Thymus (tissue), 11 donors: ENCODE data around the gene MGRN1. TPM values are rescaled to one million over a fixed set of nuclear protein-coding genes. Genes with fewer than 3 reads are reported as not detected.

Experiments
- DNase-seq, 9 donors: peaks; one replicate each; pipeline ENCODE4 v3.0.0-alpha.2; 2013; ENCODE audit warnings: low spot score in 9 of 9, low read depth in 6 of 9, missing footprints in 1 of 9
- H3K27ac ChIP-seq, 2 donors: one replicate each; pipeline ENCODE4 v1.5.1; 2013; ENCODE audit warnings: control low read depth in 1 of 2, low read depth in 1 of 2, low read length in 1 of 2, mild to moderate bottlenecking in 1 of 2, moderate library complexity in 1 of 2
- H3K27me3 ChIP-seq, 2 donors: one replicate each; pipeline ENCODE4 v1.5.1; 2013; ENCODE audit warnings: low read length in 1 of 2; ENCODE audit not compliant: control insufficient read depth in 2 of 2, insufficient read depth in 1 of 2
- H3K36me3 ChIP-seq, 2 donors: one replicate each; pipeline ENCODE4 v1.5.1; 2013; ENCODE audit warnings: low read length in 1 of 2, mild to moderate bottlenecking in 1 of 2, moderate library complexity in 1 of 2; ENCODE audit not compliant: control insufficient read depth in 2 of 2, insufficient read depth in 2 of 2
- H3K4me1 ChIP-seq, 2 donors: one replicate each; pipeline ENCODE4 v1.5.1; 2013; ENCODE audit warnings: low read length in 2 of 2; ENCODE audit not compliant: control insufficient read depth in 2 of 2, insufficient read depth in 2 of 2
- H3K4me3 ChIP-seq, 2 donors: one replicate each; pipeline ENCODE4 v1.5.1; 2013; ENCODE audit warnings: low read length in 2 of 2, control low read depth in 1 of 2, mild to moderate bottlenecking in 1 of 2
- H3K9me3 ChIP-seq, 2 donors: one replicate each; pipeline ENCODE4 v1.5.1; 2013; ENCODE audit warnings: low read length in 1 of 2, mild to moderate bottlenecking in 1 of 2; ENCODE audit not compliant: control insufficient read depth in 2 of 2, insufficient read depth in 1 of 2
- WGBS: extraction: QIAGEN DNeasy Blood & Tissue Kit; methylation state at CpG from one replicate; pipeline ENCODE4 v1.1.7; 2013; 5-methylcytosine and 5-hydroxymethylcytosine counted together
- polyA plus RNA-seq: library from polyadenylated mRNA; stranded (reverse); fragments of 200-250 nt; gene quantifications from one replicate; pipeline ENCODE4 v1.2.3, GENCODE V29; 2013
- total RNA-seq: library from RNA; stranded (reverse); fragments of 120-200 nt; gene quantifications from one replicate; pipeline ENCODE4 v1.2.4, GENCODE V29; 2013
- donor health status: healthy.

MGRN1 gene
- total and polyA plus RNA-seq, 2 donors = 8.4 to 16.0 TPM

DNA sequence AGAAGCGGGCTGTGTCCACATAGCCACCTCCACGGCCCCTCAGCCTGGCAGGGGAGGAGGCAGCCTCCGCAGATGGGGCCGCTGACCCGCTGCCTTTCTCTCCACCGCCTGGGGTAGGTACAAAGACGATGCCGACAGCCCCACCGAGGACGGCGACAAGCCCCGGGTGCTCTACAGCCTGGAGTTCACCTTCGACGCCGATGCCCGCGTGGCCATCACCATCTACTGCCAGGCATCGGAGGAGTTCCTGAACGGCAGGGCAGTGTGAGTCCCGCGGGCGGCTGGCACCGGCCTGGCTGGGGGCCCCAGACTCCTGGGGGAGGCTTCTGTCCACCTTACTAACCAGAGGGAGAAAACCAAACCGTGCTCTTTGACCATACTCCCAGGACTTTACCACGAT is 27.9 kb downstream of the MGRN1 start:
- Histone ChIP-seq H3K27me3 (no peaks in the 10 kb centered on the region), H3K9me3 (peaks cover 0 to 6% of the 10 kb centered on the region in 2 donors), H3K27ac (no peak overlapping the region), H3K4me1 (peaks cover 8 to 17% of the 10 kb centered on the region in 2 donors), H3K4me3 (no peak overlapping the region), H3K36me3 (peaks cover 60 to 61% of the 10 kb centered on the region in 2 donors)
- WGBS = 97% methylated on average over 25 of the region's 25 CpGs
- no peak for DNase-seq

GRCh38 chr16:4654011-4654963 is 29.7 kb downstream of the MGRN1 start:
- H3K4me3 ChIP-seq = no peak overlapping the region
- 96% methylated on average over 16 of the region's 16 CpGs for WGBS
- no peak for DNase-seq
- peaks cover 0 to 3% of the 10 kb centered on the region in 2 donors for H3K9me3 ChIP-seq
- H3K36me3 ChIP-seq = peaks cover 69 to 72% of the 10 kb centered on the region in 2 donors
- no peak overlapping the region for H3K27ac ChIP-seq
- H3K4me1 ChIP-seq = peaks cover 3 to 13% of the 10 kb centered on the region in 2 donors
- no peaks in the 10 kb centered on the region for H3K27me3 ChIP-seq

GRCh38 chr16:4654964-4655590 is 30.5 kb downstream of the MGRN1 start:
- peaks cover 0 to 3% of the 10 kb centered on the region in 2 donors for H3K9me3 ChIP-seq
- no peak overlapping the region for H3K27ac ChIP-seq
- H3K27me3 ChIP-seq = no peaks in the 10 kb centered on the region
- 97% methylated on average over 12 of the region's 12 CpGs for WGBS
- H3K4me1 ChIP-seq = peaks cover 8 to 15% of the 10 kb centered on the region in 2 donors
- no peak overlapping the region for H3K4me3 ChIP-seq
- peaks cover 69 to 72% of the 10 kb centered on the region in 2 donors for H3K36me3 ChIP-seq
- DNase-seq = no peak

- DNase-seq = no peak
- 99% methylated on average over 6 of the region's 6 CpGs for WGBS
- peaks cover 64 to 67% of the 10 kb centered on the region in 2 donors for H3K36me3 ChIP-seq
- no peaks in the 10 kb centered on the region for H3K9me3 ChIP-seq
- H3K4me3 ChIP-seq = no peak overlapping the region
- peaks cover 16 to 18% of the 10 kb centered on the region in 2 donors for H3K4me1 ChIP-seq
- no peak overlapping the region for H3K27ac ChIP-seq
- H3K27me3 ChIP-seq = no peaks in the 10 kb centered on the region
These were observed 31.2 kb downstream of the MGRN1 start for GRCh38 chr16:4655801-4656200.

DNA sequence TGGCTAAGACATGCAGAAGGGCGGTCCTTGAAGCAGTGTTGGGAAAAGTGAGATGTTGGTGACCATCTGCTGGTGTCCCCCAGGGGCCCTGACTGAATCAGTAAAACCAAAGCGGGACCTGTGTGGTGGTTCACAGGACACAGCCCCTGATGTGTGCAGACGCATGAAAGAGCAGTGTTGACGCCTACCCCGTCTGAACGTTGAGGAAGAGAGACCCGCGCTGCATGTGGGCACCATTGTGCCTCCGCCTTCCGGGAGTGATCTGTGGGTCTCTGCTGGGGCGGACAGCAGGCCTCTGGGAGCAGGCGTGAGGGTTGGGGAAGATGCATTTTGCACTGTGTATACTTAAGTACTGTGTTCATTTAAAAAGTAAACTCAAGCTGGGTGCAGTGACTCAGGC is 31.6 kb downstream of the MGRN1 start:
- peaks cover 64 to 67% of the 10 kb centered on the region in 2 donors for H3K36me3 ChIP-seq
- no peak overlapping the region for H3K27ac ChIP-seq
- H3K4me3 ChIP-seq = no peak overlapping the region
- no peak for DNase-seq
- no peaks in the 10 kb centered on the region for H3K9me3 ChIP-seq
- WGBS = 97% methylated on average over 12 of the region's 12 CpGs
- no peaks in the 10 kb centered on the region for H3K27me3 ChIP-seq
- H3K4me1 ChIP-seq = peaks cover 19 to 22% of the 10 kb centered on the region in 2 donors

- H3K9me3 ChIP-seq = no peaks in the 10 kb centered on the region
- DNase-seq = no peak
- WGBS = 99% methylated on average over 25 of the region's 25 CpGs
- peaks cover 59 to 60% of the 10 kb centered on the region in 2 donors for H3K36me3 ChIP-seq
- no peak overlapping the region for H3K4me3 ChIP-seq
- peaks cover 26 to 28% of the 10 kb centered on the region in 2 donors for H3K4me1 ChIP-seq
- no peaks in the 10 kb centered on the region for H3K27me3 ChIP-seq
- H3K27ac ChIP-seq = no peak overlapping the region
These were observed 32.4 kb downstream of the MGRN1 start for GRCh38 chr16:4656695-4657686.

DNA sequence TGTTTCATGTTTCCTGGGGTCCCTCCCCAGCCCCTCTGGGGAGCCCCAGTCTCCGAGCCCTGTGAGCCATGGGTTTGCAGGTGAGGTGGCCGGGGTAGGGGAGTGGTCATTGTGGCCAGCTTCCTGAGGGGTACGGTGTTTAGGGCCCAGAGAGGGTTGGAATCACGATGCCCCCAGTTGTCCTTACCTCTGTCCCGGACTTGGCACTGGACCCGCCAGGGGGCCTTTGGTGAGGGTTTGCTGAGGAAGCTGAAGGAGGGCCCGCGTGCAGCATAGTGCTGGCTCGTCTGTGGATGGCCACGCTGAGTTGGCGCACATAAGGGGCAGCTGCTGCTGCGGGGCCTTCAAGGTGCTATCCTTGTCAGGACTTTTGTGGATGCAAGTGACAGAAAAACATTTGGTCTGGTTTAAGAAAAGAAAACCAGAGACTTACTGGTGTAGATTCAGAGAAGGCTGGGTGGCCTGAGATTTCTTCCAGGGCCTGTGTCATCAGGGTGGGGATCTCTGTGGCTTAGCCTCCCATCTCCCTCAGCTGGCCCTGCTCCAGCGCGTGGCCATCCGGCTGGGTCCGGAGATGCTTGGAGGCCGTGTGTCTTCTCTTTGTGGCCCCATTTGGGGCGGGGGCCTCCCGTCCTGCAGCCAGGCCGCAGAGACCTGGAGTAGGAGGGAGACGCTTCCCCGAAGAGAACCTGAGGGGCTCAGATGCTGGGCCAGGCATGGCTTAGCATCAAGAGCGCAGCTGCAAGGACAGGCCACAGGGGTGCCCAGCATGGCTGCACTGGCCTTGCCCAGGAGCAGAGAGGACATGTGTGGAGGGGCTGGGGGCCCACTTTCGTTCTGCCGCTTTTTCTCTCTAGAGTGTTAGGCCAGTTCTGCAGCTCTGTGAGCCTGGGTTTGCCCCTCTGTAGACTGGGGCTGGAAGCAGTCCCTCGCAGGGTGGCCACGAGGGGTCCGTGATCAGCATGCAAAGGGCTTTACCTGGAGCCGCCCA is 35.0 kb downstream of the MGRN1 start:
- Histone ChIP-seq H3K36me3 (peaks cover 41 to 43% of the 10 kb centered on the region in 2 donors), H3K27me3 (no peaks in the 10 kb centered on the region), H3K4me3 (no peak overlapping the region), H3K27ac (peak overlapping the region in 1 of 2 donors; percentile 58), H3K4me1 (peaks cover 35 to 43% of the 10 kb centered on the region in 2 donors), H3K9me3 (no peaks in the 10 kb centered on the region)
- 96% methylated on average over 29 of the region's 29 CpGs for WGBS
- DNase-seq = no peak
